ENCODE measurements around the gene OLIG2. TPM values are rescaled to one million over a fixed set of nuclear protein-coding genes. Genes with fewer than 3 reads are reported as not detected.

Gene OLIG2
- total RNA-seq, 1 donor from 2014 or later: not detected

- intact Hi-C loops (cut with micrococcal nuclease): no loop called here
These were observed 5.7 kb upstream of the OLIG2 start for GRCh38 chr21:33019885-33020557.

DNA sequence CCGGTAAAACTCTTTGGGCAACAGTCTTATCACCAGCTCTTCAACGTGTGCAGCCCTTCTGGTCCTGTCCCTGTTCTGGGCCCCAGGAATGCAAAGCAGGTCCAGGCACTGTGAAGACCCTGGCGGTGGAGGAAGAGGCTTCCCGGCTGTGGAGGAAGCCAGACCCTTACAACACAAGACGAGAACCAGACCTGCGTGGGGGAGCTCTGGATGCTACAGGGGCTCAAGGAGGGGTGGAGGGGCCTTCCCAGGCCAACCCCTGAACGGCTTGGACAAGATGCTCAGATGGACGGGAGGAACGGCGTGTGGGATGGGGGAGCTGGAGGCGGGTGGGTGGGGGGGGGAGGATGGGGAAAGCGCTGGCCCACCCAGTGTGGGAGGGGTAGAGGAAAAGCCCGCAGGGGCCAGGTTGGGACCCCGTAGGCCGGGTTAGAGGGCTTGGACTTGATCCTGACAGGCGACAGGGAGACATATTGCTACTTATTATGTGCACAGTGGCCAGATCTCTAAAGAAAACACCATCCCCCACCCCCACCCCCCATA, 5.1 kb upstream of the OLIG2 start:
- intact Hi-C loops (cut with micrococcal nuclease): no loop called here

DNA sequence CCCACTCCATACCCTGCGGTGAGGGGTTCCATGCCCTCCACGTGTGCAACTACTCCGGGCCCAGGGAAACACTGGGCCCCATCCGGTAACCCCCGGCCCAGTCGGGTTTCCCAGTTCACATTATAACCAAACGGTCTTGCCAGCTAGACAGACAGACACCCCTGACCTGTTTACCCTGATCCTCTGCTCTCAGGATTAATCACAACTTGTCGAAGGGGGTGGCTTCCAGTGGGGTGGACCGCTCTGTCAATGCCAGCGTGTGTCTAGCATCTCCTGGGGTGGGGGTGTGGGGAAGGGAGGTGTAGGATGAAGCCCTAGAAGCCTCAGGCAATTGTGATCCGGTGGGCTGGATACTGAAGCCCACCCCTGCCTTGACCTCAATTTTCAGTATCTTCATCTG, 4.6 kb upstream of the OLIG2 start:
- intact Hi-C loops (cut with micrococcal nuclease): no loop called here

DNA sequence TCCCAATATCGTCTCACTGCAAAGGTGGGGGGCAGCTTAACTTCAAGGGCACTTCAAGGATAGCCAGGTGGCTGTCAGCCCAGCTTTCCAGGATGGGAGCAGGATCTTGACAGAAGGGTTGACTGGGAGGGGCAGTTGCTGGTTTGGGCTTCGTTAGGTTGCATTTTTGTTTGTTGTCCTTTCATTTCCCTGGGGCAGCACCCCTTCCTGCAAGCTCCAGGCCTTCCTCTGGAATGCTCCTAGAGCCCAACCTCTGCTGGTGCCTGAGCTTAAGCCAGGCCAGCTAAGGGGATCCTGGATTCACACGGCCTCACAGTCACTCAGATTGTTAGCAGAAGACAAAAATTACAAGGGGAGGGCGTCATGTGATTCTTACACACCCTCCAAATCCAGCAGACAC, 4.1 kb upstream of the OLIG2 start:
- intact Hi-C loops (cut with micrococcal nuclease): no loop called here

DNA sequence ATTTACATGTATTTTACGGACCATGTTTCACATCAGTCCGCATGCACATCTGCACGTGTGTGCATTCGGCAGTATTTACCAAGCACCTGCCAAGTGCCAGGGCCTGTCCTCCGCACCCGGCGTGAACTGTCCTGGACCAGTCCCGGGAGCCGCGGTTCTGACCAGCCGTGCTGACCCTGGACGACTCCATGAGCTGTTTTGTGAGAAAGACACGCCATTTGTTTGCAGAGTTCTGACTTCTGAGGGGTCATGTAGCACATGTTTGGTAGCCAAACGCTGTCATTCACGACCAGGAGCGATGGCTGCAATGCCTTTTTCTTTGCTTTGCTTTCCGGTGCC, 3.3 kb upstream of the OLIG2 start:
- intact Hi-C loops (cut with micrococcal nuclease): no loop called here

GRCh38 chr21:33022828-33023573, 2.7 kb upstream of the OLIG2 start:
- intact Hi-C loops (cut with micrococcal nuclease): no loop called here

- intact Hi-C loops (cut with micrococcal nuclease): no loop called here
These were observed 2.0 kb upstream of the OLIG2 start for GRCh38 chr21:33023574-33024200.

DNA sequence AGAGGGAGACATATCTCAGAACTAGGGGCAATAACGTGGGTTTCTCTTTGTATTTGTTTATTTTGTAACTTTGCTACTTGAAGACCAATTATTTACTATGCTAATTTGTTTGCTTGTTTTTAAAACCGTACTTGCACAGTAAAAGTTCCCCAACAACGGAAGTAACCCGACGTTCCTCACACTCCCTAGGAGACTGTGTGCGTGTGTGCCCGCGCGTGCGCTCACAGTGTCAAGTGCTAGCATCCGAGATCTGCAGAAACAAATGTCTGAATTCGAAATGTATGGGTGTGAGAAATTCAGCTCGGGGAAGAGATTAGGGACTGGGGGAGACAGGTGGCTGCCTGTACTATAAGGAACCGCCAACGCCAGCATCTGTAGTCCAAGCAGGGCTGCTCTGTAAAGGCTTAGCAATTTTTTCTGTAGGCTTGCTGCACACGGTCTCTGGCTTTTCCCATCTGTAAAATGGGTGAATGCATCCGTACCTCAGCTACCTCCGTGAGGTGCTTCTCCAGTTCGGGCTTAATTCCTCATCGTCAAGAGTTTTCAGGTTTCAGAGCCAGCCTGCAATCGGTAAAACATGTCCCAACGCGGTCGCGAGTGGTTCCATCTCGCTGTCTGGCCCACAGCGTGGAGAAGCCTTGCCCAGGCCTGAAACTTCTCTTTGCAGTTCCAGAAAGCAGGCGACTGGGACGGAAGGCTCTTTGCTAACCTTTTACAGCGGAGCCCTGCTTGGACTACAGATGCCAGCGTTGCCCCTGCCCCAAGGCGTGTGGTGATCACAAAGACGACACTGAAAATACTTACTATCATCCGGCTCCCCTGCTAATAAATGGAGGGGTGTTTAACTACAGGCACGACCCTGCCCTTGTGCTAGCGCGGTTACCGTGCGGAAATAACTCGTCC, 1.3 kb upstream of the OLIG2 start:
- intact Hi-C loops (cut with micrococcal nuclease): no loop called here

GRCh38 chr21:33025106-33025488, 638 bp upstream of the OLIG2 start:
- intact Hi-C loops (cut with micrococcal nuclease): no loop called here

DNA sequence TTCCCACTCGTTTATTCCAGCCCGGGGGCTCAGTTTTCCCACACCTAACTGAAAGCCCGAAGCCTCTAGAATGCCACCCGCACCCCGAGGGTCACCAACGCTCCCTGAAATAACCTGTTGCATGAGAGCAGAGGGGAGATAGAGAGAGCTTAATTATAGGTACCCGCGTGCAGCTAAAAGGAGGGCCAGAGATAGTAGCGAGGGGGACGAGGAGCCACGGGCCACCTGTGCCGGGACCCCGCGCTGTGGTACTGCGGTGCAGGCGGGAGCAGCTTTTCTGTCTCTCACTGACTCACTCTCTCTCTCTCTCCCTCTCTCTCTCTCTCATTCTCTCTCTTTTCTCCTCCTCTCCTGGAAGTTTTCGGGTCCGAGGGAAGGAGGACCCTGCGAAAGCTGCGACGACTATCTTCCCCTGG, 716 bp downstream of the OLIG2 start:
- intact Hi-C loops (cut with micrococcal nuclease): loop anchor here (2.0 kb wide), 1 partner anchor 44 kb away; the partner anchor contains the start of gene OLIG1

DNA sequence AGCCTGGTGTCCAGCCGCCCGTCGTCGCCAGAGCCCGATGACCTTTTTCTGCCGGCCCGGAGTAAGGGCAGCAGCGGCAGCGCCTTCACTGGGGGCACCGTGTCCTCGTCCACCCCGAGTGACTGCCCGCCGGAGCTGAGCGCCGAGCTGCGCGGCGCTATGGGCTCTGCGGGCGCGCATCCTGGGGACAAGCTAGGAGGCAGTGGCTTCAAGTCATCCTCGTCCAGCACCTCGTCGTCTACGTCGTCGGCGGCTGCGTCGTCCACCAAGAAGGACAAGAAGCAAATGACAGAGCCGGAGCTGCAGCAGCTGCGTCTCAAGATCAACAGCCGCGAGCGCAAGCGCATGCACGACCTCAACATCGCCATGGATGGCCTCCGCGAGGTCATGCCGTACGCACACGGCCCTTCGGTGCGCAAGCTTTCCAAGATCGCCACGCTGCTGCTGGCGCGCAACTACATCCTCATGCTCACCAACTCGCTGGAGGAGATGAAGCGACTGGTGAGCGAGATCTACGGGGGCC, 1.2 kb downstream of the OLIG2 start:
- intact Hi-C loops (cut with micrococcal nuclease): loop anchor here (2.0 kb wide), 1 partner anchor 44 kb away; the partner anchor contains the start of gene OLIG1

GRCh38 chr21:33027401-33028286, 1.9 kb downstream of the OLIG2 start:
- intact Hi-C loops (cut with micrococcal nuclease): loop anchor here (2.0 kb wide), 1 partner anchor 43 kb away; the partner anchor contains the start of gene OLIG1

- intact Hi-C loops (cut with micrococcal nuclease): no loop called here
These were observed 2.5 kb downstream of the OLIG2 start for GRCh38 chr21:33028287-33028670.

DNA sequence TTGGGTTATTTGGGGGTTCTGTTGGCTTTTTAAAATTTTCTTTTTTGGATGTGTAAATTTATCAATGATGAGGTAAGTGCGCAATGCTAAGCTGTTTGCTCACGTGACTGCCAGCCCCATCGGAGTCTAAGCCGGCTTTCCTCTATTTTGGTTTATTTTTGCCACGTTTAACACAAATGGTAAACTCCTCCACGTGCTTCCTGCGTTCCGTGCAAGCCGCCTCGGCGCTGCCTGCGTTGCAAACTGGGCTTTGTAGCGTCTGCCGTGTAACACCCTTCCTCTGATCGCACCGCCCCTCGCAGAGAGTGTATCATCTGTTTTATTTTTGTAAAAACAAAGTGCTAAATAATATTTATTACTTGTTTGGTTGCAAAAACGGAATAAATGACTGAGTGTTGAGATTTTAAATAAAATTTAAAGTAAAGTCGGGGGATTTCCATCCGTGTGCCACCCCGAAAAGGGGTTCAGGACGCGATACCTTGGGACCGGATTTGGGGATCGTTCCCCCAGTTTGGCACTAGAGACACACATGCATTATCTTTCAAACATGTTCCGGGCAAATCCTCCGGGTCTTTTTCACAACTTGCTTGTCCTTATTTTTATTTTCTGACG, 3.1 kb downstream of the OLIG2 start:
- intact Hi-C loops (cut with micrococcal nuclease): no loop called here

- intact Hi-C loops (cut with micrococcal nuclease): no loop called here
These were observed 3.7 kb downstream of the OLIG2 start for GRCh38 chr21:33029385-33029921.

DNA sequence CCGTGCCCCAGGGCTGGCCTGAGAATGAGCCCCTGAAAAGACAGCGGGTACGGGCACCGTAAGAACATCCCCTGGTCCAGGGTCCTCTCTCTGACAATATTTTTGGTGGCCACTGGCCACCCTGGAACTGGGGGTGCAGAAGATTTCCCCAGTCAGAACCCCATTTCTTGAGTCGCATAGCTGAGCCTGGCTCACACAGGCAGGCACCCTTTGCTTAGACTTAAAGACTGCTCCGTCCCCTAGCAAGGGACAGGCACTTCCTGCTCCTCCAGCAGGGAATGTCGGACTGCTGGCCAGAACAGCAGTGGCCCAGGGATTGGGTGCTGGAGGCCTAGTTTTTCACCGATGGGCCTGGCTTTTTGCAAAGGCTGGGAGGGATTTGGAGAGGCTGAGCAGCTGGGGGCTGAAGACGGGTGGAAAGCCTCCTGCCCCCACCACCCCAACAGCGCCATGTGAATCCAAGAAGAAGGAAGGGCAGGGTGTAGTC, 4.3 kb downstream of the OLIG2 start:
- intact Hi-C loops (cut with micrococcal nuclease): no loop called here

DNA sequence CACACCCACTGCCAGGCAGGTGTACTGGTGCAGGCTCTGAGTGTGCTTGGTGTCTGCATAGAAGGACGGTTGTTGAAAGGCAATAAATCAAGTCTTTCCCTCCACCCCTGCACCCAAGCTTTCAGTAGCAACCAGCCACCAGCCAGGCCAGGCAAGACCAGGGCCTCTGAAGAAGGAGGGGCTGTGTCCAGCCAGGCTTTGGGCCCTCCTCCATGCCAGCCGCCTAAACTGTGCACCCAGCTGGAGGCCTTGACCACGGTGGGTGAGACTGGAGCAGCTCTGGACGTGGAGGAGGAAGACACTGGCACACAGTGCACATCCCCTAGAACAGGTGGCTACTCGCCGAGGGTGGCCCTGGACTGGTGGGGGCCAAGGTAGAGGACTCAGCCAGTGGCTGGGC, 4.9 kb downstream of the OLIG2 start:
- intact Hi-C loops (cut with micrococcal nuclease): no loop called here

GRCh38 chr21:33031152-33031911, 5.6 kb downstream of the OLIG2 start:
- intact Hi-C loops (cut with micrococcal nuclease): no loop called here

All from T-helper 2 cell treated with Interferon-gamma antibody and Interleukin-4, amounts not matched to agents 100 ng/mL and 5 ng/mL, for 36 hours (primary cell).